Upper lobe of left lung (tissue), 6 donors: ENCODE data around the gene MAG. TPM values are rescaled to one million over a fixed set of nuclear protein-coding genes. Genes with fewer than 3 reads are reported as not detected.

Experiments used
- ATAC-seq, 2 donors: fragments of 200-7000 bp; cut with Tn5 transposase; one replicate each; pipeline ENCODE4 v1.9.1; 2022; ENCODE audit warnings: mild to moderate bottlenecking in 2 of 2, moderate library complexity in 2 of 2; ENCODE audit not compliant: low FRiP score in 2 of 2
- DNase-seq, 2 donors: peaks; one replicate each; pipeline ENCODE4 v3.0.0-alpha.2; 2019 to 2020
- H3K27ac ChIP-seq, 4 donors: fragments of 200-600 bp; sonication (generic); one replicate each; pipeline ENCODE4 v1.5.1; 2016 to 2019
- H3K27me3 ChIP-seq, 4 donors: fragments of 200-600 bp; sonication (generic); one replicate each; pipeline ENCODE4 v1.5.1; 2017 to 2019
- H3K36me3 ChIP-seq, 4 donors: fragments of 200-600 bp; sonication (generic); one replicate each; pipeline ENCODE4 v1.5.1; 2016 to 2019
- H3K4me1 ChIP-seq, 4 donors: fragments of 200-600 bp; sonication (generic); one replicate each; pipeline ENCODE4 v1.5.1; 2018 to 2019
- H3K4me3 ChIP-seq, 4 donors: fragments of 200-600 bp; sonication (generic); one replicate each; pipeline ENCODE4 v1.5.1; 2017 to 2019; ENCODE audit warnings: mild to moderate bottlenecking in 2 of 4, moderate library complexity in 1 of 4
- H3K9me3 ChIP-seq, 4 donors: fragments of 200-600 bp; sonication (generic); one replicate each; pipeline ENCODE4 v1.5.1; 2018 to 2019
- EP300 ChIP-seq, 4 donors: sonication (generic); formaldehyde crosslinking; IDR thresholded peaks; one replicate each; pipeline ENCODE4 v1.5.1; 2017; ENCODE audit warnings: antibody characterized with exemption in 4 of 4, control low read depth in 2 of 4
- POLR2A ChIP-seq, 4 donors: fragments of 450-650 bp; IDR thresholded peaks; one replicate each; pipeline ENCODE4 v1.5.1; 2016 to 2017; ENCODE audit warnings: antibody characterized with exemption in 4 of 4, mild to moderate bottlenecking in 2 of 4
- POLR2AphosphoS5 ChIP-seq, 2 donors: sonication (generic); formaldehyde crosslinking; IDR thresholded peaks; one replicate each; pipeline ENCODE4 v1.5.1; 2017; ENCODE audit warnings: antibody characterized with exemption in 2 of 2
- WGBS, 2 donors: methylation state at CpG; one replicate each; pipeline ENCODE4 v1.1.5; 2017 to 2018; 5-methylcytosine and 5-hydroxymethylcytosine counted together
- total RNA-seq, 6 donors: library from RNA; depleted of rRNA in 4 of 6; stranded (reverse); fragments of >200 nt in 4 of 6; gene quantifications; one replicate each; pipeline versions ENCODE4 v1.1.0 to v1.2.1, GENCODE V29; 2016 to 2021
- TF ChIP-seq, protein P1 (sequence below), 6 experiments: fragments of 450-650 bp in 4 of 6; fragments of 200-600 bp in 2 of 6; sonication (generic) in 2 of 6; IDR thresholded peaks; one replicate each; pipeline ENCODE4 v1.5.1; 2016 to 2019; ENCODE audit warnings: antibody characterized with exemption in 6 of 6
- donor health status: DM: no; HTN: no; CAD: no; lungs with moderate emphysema.
- donor health status: DM: no; HTN: yes; CAD: no; lungs with severe emphysema.

The MAG gene
- total RNA-seq, 6 donors from 2014 or later: 0.51 to 6.2 (median 2.2) TPM; not detected in 2

DNA sequence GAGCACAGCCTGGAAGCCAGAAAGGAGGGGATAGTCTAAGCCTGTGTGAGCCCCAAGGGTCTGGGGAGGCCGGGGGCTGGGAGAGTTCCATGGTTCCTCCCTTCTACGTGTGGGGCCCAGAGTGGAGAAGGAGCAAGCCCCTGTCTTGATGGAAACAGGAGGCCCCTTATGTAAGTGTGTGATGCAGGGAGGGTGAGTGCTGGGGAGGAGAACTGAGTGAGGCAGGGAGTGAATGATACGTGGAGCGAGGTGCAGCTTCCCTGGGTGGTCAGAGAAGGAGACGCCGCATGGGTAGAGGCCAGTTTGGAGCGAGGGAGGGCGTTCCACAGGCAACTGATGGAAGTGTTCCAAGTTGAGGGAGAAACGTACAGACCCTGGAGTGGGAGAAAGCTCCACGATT lies 16.0 kb downstream of the MAG start:
- Histone ChIP-seq H3K9me3 (no peaks in the 10 kb centered on the region), H3K27ac (no peak overlapping the region), H3K4me1 (peaks cover 0 to 24% (median 9%) of the 10 kb centered on the region in 4 donors), H3K4me3 (no peak overlapping the region), H3K36me3 (no peaks in the 10 kb centered on the region), H3K27me3 (no peaks in the 10 kb centered on the region)
- no peak for TF ChIP-seq POLR2AphosphoS5 (IDR thresholded peaks at IDR 0.05)
- no peak for TF ChIP-seq POLR2A (IDR thresholded peaks at IDR 0.05)
- TF ChIP-seq, protein P1, sequence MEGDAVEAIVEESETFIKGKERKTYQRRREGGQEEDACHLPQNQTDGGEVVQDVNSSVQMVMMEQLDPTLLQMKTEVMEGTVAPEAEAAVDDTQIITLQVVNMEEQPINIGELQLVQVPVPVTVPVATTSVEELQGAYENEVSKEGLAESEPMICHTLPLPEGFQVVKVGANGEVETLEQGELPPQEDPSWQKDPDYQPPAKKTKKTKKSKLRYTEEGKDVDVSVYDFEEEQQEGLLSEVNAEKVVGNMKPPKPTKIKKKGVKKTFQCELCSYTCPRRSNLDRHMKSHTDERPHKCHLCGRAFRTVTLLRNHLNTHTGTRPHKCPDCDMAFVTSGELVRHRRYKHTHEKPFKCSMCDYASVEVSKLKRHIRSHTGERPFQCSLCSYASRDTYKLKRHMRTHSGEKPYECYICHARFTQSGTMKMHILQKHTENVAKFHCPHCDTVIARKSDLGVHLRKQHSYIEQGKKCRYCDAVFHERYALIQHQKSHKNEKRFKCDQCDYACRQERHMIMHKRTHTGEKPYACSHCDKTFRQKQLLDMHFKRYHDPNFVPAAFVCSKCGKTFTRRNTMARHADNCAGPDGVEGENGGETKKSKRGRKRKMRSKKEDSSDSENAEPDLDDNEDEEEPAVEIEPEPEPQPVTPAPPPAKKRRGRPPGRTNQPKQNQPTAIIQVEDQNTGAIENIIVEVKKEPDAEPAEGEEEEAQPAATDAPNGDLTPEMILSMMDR (IDR thresholded peaks at IDR 0.05): no peak
- no peak for TF ChIP-seq EP300 (IDR thresholded peaks at IDR 0.05)
- DNase-seq (no peak), ATAC-seq (no peak)
- WGBS, 2 donors: 72 to 76% methylated on average over 10 of the region's 10 CpGs

DNA sequence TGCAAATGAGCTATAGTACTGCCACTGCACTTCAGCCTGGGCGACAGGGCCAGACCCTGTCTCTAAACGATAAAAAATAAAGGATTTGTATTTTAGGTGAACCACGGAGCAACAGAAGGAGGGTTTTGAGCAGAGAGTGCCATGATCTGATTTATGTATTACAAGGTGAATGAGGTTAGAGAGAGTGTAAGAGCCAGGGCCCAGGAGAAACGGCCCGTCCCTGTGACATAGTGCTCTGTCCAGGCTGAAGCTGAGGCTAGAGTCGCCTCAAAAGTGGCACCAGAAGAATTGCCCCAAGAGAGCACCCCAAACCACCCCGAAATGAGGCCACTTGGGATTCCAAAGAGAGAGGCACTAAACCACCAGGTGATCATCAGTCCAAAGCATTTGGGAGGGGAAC lies 16.9 kb downstream of the MAG start:
- no peaks in the 10 kb centered on the region for H3K36me3 ChIP-seq
- H3K27ac ChIP-seq: peak overlapping the region in 2 of 4 donors; percentile 56 to 66
- TF ChIP-seq POLR2AphosphoS5 (IDR thresholded peaks at IDR 0.05) (no peak), EP300 (IDR thresholded peaks at IDR 0.05) (no peak), POLR2A (IDR thresholded peaks at IDR 0.05) (no peak)
- TF ChIP-seq, protein P1 (IDR thresholded peaks at IDR 0.05): no peak
- 72 to 82% methylated on average over 7 of the region's 7 CpGs for WGBS, 2 donors
- peaks cover 0 to 25% (median 12%) of the 10 kb centered on the region in 4 donors for H3K4me1 ChIP-seq
- no peak overlapping the region for H3K4me3 ChIP-seq
- ATAC-seq (no peak), DNase-seq (no peak)
- no peaks in the 10 kb centered on the region for H3K9me3 ChIP-seq
- no peaks in the 10 kb centered on the region for H3K27me3 ChIP-seq

DNA sequence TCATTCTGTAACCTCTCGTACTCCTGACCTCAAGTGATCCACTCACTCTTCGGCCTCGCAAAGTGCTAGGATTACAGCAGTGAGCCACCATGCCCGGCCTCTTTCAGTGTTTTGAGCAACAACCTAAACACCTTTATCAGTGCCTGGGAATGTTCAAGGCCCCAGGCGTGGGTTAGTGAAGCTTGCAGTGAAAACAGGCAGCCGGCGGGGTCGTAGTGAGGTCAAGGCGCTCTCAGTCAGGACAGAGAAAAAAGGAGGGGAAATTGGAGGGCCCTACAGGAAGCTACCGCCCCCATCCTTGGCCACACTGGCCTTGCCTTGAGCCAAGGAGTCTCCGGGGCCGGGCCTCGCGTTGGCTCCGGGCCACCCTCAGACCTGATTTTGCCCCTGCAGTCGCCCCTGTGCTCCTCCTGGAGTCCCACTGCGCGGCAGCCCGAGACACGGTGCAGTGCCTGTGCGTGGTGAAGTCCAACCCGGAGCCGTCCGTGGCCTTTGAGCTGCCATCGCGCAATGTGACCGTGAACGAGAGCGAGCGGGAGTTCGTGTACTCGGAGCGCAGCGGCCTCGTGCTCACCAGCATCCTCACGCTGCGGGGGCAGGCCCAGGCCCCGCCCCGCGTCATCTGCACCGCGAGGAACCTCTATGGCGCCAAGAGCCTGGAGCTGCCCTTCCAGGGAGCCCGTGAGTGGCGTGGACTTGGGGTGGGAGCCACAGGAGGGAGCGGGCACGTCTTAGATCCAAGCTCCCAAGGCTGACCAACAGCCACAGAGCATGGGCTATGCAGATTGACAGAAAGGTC lies 17.7 kb downstream of the MAG start:
- DNase-seq (peak; percentile 42 to 79), ATAC-seq (peak in 1 of 2 donors; percentile 19)
- Histone ChIP-seq H3K4me1 (peaks cover 0 to 25% (median 12%) of the 10 kb centered on the region in 4 donors), H3K27me3 (no peaks in the 10 kb centered on the region), H3K36me3 (no peaks in the 10 kb centered on the region), H3K9me3 (no peaks in the 10 kb centered on the region), H3K27ac (peak overlapping the region in 2 of 4 donors; percentile 56 to 66), H3K4me3 (peak overlapping the region in 1 of 4 donors; percentile 23)
- TF ChIP-seq POLR2AphosphoS5 (IDR thresholded peaks at IDR 0.05): no peak
- TF ChIP-seq, protein P1 (IDR thresholded peaks at IDR 0.05): no peak
- no peak for TF ChIP-seq EP300 (IDR thresholded peaks at IDR 0.05)
- TF ChIP-seq POLR2A (IDR thresholded peaks at IDR 0.05): no peak
- 55 to 61% methylated on average over 11 to 39 of the region's 47 CpGs for WGBS, 2 donors

DNA sequence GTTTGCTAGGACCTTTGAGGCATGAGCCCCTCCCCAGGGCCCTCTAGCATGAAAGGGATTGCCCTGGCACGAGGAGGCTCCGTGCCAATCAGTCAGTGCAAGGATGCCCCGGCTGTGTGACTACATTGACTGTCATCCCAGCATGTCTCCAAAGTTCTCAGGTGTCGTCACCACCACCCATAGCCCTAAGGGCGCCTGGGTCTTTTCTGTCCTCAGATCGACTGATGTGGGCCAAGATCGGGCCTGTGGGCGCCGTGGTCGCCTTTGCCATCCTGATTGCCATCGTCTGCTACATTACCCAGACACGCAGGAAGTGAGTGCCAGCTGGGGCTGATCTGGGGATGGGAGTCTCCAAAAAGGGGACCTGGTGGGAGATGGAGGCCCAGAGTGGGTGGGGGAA lies 18.4 kb downstream of the MAG start:
- Histone ChIP-seq H3K9me3 (no peaks in the 10 kb centered on the region), H3K27me3 (no peaks in the 10 kb centered on the region), H3K4me3 (peak overlapping the region in 1 of 4 donors; percentile 23), H3K27ac (peak overlapping the region in 2 of 4 donors; percentile 56 to 66), H3K36me3 (no peaks in the 10 kb centered on the region), H3K4me1 (peaks cover 0 to 25% (median 12%) of the 10 kb centered on the region in 4 donors)
- 50 to 58% methylated on average over 9 to 11 of the region's 12 CpGs for WGBS, 2 donors
- peak in 1 of 2 donors; percentile 51 for DNase-seq
- TF ChIP-seq POLR2AphosphoS5 (IDR thresholded peaks at IDR 0.05) (no peak), POLR2A (IDR thresholded peaks at IDR 0.05) (no peak), EP300 (IDR thresholded peaks at IDR 0.05) (no peak)
- TF ChIP-seq, protein P1 (IDR thresholded peaks at IDR 0.05): no peak
- ATAC-seq: no peak
